Gastroesophageal sphincter (tissue), 3 donors: Measurements from ENCODE around the gene CPEB3.

Source experiments
- EP300 ChIP-seq: sonication (generic); formaldehyde crosslinking; IDR thresholded peaks from one replicate; pipeline ENCODE4 v1.6.1; 2017; ENCODE audit warnings: antibody characterized with exemption, mild to moderate bottlenecking
- POLR2A ChIP-seq, 2 donors: fragments of 450-650 bp; IDR thresholded peaks; one replicate each; pipeline ENCODE4 v1.6.1; 2017; ENCODE audit warnings: antibody characterized with exemption in 2 of 2, mild to moderate bottlenecking in 2 of 2, moderate library complexity in 1 of 2
- POLR2AphosphoS5 ChIP-seq: sonication (generic); formaldehyde crosslinking; IDR thresholded peaks from one replicate; pipeline ENCODE4 v1.6.1; 2017; ENCODE audit warnings: antibody characterized with exemption
- TF ChIP-seq, protein P1 (sequence below), 4 experiments: fragments of 200-600 bp in 2 of 4; fragments of 450-650 bp in 2 of 4; sonication (generic) in 1 of 4; IDR thresholded peaks; one replicate each; pipeline ENCODE4 v1.5.1; 2017 to 2019; ENCODE audit warnings: antibody characterized with exemption in 4 of 4, mild to moderate bottlenecking in 2 of 4, moderate library complexity in 2 of 4

- TF ChIP-seq, protein P1, sequence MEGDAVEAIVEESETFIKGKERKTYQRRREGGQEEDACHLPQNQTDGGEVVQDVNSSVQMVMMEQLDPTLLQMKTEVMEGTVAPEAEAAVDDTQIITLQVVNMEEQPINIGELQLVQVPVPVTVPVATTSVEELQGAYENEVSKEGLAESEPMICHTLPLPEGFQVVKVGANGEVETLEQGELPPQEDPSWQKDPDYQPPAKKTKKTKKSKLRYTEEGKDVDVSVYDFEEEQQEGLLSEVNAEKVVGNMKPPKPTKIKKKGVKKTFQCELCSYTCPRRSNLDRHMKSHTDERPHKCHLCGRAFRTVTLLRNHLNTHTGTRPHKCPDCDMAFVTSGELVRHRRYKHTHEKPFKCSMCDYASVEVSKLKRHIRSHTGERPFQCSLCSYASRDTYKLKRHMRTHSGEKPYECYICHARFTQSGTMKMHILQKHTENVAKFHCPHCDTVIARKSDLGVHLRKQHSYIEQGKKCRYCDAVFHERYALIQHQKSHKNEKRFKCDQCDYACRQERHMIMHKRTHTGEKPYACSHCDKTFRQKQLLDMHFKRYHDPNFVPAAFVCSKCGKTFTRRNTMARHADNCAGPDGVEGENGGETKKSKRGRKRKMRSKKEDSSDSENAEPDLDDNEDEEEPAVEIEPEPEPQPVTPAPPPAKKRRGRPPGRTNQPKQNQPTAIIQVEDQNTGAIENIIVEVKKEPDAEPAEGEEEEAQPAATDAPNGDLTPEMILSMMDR (IDR thresholded peaks at IDR 0.05): no peak
- no peak for TF ChIP-seq POLR2A (IDR thresholded peaks at IDR 0.05)
- no peak for TF ChIP-seq POLR2AphosphoS5
- no peak for TF ChIP-seq EP300
These were observed 128.3 kb downstream of the CPEB3 start for GRCh38 chr10:92162541-92162940.
